ENCODE results near the gene EEPD1. TPM values are rescaled to one million over a fixed set of nuclear protein-coding genes. Genes with fewer than 3 reads are reported as not detected.

The EEPD1 gene
- total RNA-seq, 2 donors from 2014 or later, result 21.9 to 30.1 TPM

- 67% methylated on average over 11 of the region's 11 CpGs for WGBS
- H3K4me1 ChIP-seq (replicated peaks), result no peaks in the 10 kb centered on the region
- no peak overlapping the region for H3K4me3 ChIP-seq
- no peaks in the 10 kb centered on the region for H3K36me3 ChIP-seq
- no peaks in the 10 kb centered on the region for H3K27me3 ChIP-seq (replicated peaks; ENCODE audit: insufficient read depth)
- intact Hi-C loops (cut with DNase I), result no loop called here
- DNase-seq (ENCODE audit: low spot score), result no peak
- TF ChIP-seq POLR2AphosphoS5 (IDR thresholded peaks at IDR 0.05) (no peak), POLR2A (IDR thresholded peaks at IDR 0.05) (no peak), CTCF (IDR thresholded peaks at IDR 0.05) (no peak)
- no peak overlapping the region for H3K27ac ChIP-seq
- no peaks in the 10 kb centered on the region for H3K9me3 ChIP-seq
Measured at GRCh38 chr7:36192053-36192824, 39.2 kb downstream of the EEPD1 start.

- no peak for DNase-seq (ENCODE audit: low spot score)
- H3K27ac ChIP-seq, result no peak overlapping the region
Measured at GRCh38 chr7:36192877-36193276, 39.8 kb downstream of the EEPD1 start.

GRCh38 chr7:36198854-36199266 is 45.8 kb downstream of the EEPD1 start:
- Histone ChIP-seq H3K4me3 (no peak overlapping the region), H3K27ac (no peak overlapping the region), H3K36me3 (no peaks in the 10 kb centered on the region), H3K27me3 (replicated peaks; ENCODE audit: insufficient read depth) (no peaks in the 10 kb centered on the region), H3K9me3 (no peaks in the 10 kb centered on the region), H3K4me1 (replicated peaks) (no peaks in the 10 kb centered on the region)
- intact Hi-C loops (cut with DNase I), result no loop called here
- TF ChIP-seq POLR2AphosphoS5 (IDR thresholded peaks at IDR 0.05), result no peak
- TF ChIP-seq CTCF (IDR thresholded peaks at IDR 0.05), result no peak
- no peak for TF ChIP-seq POLR2A (IDR thresholded peaks at IDR 0.05)
- DNase-seq (ENCODE audit: low spot score), result no peak
- 88% methylated on average over 4 of the region's 4 CpGs for WGBS

More at GRCh38 chr7:36192877-36193276, 39.8 kb downstream of the EEPD1 start:
- no peak overlapping the region for H3K4me3 ChIP-seq
- no peaks in the 10 kb centered on the region for H3K36me3 ChIP-seq
- intact Hi-C loops (cut with DNase I), result no loop called here
- H3K9me3 ChIP-seq, result no peaks in the 10 kb centered on the region
- no peaks in the 10 kb centered on the region for H3K27me3 ChIP-seq (replicated peaks; ENCODE audit: insufficient read depth)
- 96% methylated on average over 7 of the region's 7 CpGs for WGBS
- TF ChIP-seq CTCF (IDR thresholded peaks at IDR 0.05) (no peak), POLR2A (IDR thresholded peaks at IDR 0.05) (no peak), POLR2AphosphoS5 (IDR thresholded peaks at IDR 0.05) (no peak)
- no peaks in the 10 kb centered on the region for H3K4me1 ChIP-seq (replicated peaks)

GRCh38 chr7:36199329-36199728 is 46.3 kb downstream of the EEPD1 start:
- Histone ChIP-seq H3K36me3 (no peaks in the 10 kb centered on the region), H3K9me3 (no peaks in the 10 kb centered on the region), H3K27me3 (replicated peaks; ENCODE audit: insufficient read depth) (no peaks in the 10 kb centered on the region), H3K4me1 (replicated peaks) (no peaks in the 10 kb centered on the region), H3K4me3 (no peak overlapping the region), H3K27ac (no peak overlapping the region)
- WGBS, result 75% methylated on average over 1 of the region's 1 CpG
- no peak for TF ChIP-seq POLR2A (IDR thresholded peaks at IDR 0.05)
- no peak for TF ChIP-seq POLR2AphosphoS5 (IDR thresholded peaks at IDR 0.05)
- no peak for TF ChIP-seq CTCF (IDR thresholded peaks at IDR 0.05)
- DNase-seq (ENCODE audit: low spot score), result no peak
- intact Hi-C loops (cut with DNase I), result no loop called here

- 63% methylated on average over 5 of the region's 5 CpGs for WGBS
Measured at GRCh38 chr7:36201122-36201723, 48.2 kb downstream of the EEPD1 start.

More at GRCh38 chr7:36201122-36201723, 48.2 kb downstream of the EEPD1 start:
- H3K9me3 ChIP-seq, result no peaks in the 10 kb centered on the region
- TF ChIP-seq POLR2AphosphoS5 (IDR thresholded peaks at IDR 0.05) (no peak), POLR2A (IDR thresholded peaks at IDR 0.05) (no peak), CTCF (IDR thresholded peaks at IDR 0.05) (no peak)
- no peak for DNase-seq (ENCODE audit: low spot score)
- intact Hi-C loops (cut with DNase I), result no loop called here
- no peaks in the 10 kb centered on the region for H3K27me3 ChIP-seq (replicated peaks; ENCODE audit: insufficient read depth)
- H3K4me1 ChIP-seq (replicated peaks), result no peaks in the 10 kb centered on the region
- H3K27ac ChIP-seq, result no peak overlapping the region
- H3K4me3 ChIP-seq, result no peak overlapping the region
- no peaks in the 10 kb centered on the region for H3K36me3 ChIP-seq
